GM21619 (cell line): Measurements from ENCODE around the gene KLHL1.

Experiments used
- ATAC-seq: cut with Tn5 transposase; IDR thresholded peaks from one replicate; pipeline ENCODE4 v1.9.1; 2021; ENCODE audit not compliant: unreplicated experiment

KLHL1 gene

DNA sequence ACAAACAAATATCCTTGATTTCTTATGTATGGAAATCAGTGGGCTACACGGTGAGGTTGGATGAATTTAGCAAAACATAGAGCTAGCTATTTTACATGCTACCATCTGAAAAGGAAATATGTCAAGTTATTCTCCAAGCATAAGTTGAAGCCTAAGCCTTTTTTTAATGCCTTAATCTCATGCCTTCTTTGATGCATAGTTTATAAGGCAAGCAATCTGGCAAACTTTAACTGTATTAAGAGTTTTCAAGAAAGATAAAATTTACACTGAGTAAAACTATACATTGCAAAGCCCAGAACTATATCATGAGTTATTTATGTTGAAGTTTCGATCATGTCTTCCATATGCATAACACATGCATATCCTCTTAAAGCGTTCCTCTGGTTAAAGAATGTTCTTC lies 85.6 kb downstream of the KLHL1 start:
- ATAC-seq: no peak

- ATAC-seq: no peak
Observed at GRCh38 chr13:70016116-70016515, 92.1 kb downstream of the KLHL1 start.

DNA sequence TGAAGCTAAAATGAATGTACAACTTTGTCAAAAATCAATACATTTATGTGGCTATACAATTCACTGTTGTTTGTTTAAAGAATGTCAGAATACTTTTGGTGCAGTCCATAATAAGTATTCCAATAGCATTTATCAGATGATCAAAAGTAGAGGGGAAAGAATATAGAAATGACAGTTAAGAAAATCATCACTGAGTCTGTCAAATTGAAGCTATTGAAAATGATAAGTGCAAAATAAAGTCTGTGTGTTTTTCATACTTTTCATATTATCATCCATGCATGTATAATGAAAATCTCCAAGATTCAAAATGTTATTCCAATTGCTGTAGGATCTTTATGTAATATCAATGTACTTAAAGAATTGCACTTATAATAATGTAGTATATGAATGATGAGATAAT lies 93.9 kb downstream of the KLHL1 start:
- no peak for ATAC-seq

- no peak for ATAC-seq
Observed at GRCh38 chr13:69999875-70000274, 108.4 kb downstream of the KLHL1 start.

GRCh38 chr13:69997061-69997460 lies 111.2 kb downstream of the KLHL1 start:
- ATAC-seq: no peak

- peak; percentile 51 for ATAC-seq
Observed at GRCh38 chr13:69980799-69981198, 127.5 kb downstream of the KLHL1 start.

DNA sequence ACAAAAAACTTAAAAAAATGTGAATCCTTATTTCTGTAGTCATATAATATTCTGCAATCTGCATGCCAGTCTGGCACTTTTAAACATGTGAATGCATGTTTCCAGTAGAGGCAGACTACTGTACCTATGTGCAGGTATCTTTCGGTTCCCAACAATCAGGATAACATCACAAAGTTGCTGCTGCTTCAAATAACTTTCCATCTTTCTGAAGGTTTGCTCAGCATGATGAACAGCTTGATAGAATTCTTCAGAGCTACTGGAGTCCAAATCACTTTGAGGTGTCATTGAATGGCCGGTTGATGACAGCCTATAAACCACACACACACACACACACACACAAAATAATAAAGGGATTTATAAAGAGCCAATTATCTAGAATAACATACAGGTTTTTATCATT lies 132.8 kb downstream of the KLHL1 start:
- ATAC-seq: no peak

DNA sequence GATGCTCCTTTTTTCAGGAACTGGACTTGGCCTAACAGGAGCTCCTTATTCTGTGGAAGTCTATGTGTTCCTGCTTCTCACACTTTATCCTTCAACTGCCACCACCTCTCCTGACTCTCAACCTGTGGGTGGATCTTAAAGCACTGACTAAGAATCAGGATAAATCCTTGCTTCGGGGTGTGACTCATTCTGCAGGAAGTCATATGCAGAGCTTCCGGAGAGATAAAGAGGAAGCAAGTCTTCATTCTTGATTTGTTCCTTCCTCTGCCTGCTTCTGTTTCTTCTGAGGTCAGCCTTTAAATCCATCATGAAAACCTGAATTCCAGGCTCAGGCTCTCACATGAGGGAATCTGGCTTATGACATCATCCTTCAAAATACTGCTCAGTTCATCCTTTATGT lies 137.7 kb downstream of the KLHL1 start:
- no peak for ATAC-seq

- no peak for ATAC-seq
Observed at GRCh38 chr13:69959046-69959445, 149.2 kb downstream of the KLHL1 start.

DNA sequence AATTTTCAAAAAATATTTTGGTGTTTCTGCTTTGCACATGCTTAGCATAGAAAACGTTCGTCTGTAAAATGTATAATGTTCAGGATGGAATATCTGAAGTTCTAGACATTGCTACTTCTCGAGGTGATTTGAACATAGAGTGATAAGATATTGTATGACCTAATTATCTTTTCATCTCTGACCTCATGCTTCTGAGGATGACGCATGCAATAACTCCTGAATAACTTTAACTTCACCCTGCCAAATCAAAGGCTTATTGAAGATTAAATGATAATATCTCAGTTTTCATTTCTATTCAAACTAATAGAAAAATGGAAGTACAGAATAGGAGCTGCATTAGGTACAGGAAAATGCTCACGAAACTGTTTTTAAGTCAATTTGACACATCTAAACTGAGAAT lies 151.4 kb downstream of the KLHL1 start:
- ATAC-seq: no peak

DNA sequence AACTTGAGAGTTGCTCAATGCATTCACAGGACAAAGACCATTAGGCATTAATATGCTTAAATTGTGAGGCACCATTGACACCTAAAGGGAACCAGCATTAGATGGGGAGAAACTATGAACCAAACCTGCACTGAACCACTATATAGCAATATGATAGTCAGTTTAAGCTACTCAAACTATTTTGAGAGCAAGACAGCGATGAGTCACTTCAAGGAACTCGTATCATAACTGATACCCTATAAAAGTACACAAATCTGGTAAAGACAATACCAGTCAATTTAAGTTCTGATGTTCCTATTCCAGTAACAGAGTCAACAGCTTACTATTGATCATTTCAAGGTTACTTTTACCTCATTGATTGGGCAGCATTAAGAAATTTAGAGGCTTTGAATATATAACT lies 151.9 kb downstream of the KLHL1 start:
- no peak for ATAC-seq

DNA sequence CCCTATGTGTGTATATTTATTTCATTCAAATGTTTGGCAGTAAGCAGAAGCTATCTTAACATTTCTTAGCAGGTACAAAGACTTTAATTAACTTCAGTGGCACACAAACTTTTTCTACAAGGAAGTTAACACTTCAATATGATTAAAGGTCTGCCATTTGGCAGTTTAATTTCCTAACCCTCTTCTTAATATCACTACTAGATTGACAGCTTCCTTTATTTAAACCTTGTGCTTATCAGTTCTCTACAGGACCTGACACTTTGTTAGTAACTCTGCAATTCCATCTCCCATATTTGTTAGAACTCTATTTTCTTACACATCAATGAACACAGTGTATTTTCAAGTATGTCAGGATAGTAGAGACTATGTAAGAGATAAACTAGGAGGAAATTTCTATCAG lies 153.0 kb downstream of the KLHL1 start:
- no peak for ATAC-seq

DNA sequence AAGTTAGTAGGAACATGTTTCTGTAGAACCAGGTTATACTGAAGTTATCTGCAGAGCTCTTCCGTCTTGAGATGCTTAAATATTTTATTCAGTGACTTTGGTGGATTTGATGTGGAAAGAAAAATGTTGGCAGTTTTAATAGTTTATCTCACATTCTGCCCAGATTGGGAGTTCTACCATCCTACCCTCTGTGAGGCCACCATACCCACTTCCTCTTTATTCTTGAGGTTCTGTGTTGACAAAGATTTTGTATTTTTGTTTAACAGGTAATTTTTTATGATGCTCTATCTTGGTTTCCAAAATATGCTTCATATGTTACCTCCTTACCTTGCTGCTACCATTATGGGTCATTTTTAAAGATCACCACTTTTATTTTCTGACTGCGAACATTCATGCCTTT lies 156.8 kb downstream of the KLHL1 start:
- no peak for ATAC-seq

DNA sequence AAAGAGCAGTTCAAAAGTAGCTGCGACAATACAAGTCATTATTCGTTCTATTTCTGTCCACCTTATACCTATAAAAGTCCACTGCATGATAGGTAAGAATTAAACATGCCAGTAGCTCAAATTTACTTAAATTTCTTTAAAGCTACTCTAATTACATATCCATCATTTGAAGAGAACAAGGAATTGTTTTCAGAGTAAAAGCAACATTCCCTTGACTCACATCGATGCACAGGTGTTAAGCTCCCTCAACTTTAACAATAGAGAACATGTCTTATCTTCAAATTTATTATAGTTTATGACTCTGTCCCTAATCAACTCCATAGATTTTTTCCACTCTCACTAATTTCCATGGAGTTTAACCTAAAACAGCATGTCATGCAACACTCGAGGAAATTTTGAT lies 158.1 kb downstream of the KLHL1 start:
- ATAC-seq: no peak

- peak; percentile 98 for ATAC-seq
Observed at GRCh38 chr13:69948016-69948415, 160.2 kb downstream of the KLHL1 start.

DNA sequence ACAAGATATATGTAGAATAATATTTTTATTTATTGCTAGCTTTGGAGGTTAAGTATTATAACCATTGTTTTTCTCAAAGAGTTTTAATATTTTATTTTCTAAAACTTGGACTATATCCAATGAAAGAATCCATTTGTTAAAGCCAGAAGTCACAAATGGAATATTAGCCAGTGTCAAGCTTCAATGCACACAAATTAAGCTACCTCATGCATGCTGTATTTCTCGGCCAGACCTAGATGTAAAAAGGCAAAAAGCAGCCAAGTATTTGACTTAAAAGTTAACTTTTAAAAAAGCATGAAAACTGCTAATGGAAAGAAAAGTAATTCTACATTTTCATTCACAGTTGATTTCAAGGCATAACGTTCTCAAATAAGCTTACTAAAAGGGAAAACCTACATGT lies 160.7 kb downstream of the KLHL1 start:
- peak; percentile 32 for ATAC-seq

GRCh38 chr13:69946511-69946910 lies 161.7 kb downstream of the KLHL1 start:
- no peak for ATAC-seq

DNA sequence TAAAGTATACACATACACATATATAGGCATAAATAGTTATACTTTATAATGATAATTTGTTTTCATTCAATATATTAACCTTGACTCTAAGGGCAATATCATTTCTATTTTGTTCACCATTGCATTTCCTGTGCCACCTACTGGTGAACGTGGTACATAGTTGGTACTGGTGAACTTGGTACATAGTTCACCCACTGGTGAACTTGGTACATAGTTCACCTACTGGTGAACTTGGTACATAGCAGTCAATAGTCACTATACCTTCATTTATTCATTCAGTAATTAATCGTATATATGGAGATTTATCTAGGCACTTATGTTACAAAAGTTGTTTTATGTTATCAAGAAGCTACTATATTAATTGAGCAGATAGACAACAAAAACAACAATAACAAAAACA lies 173.2 kb downstream of the KLHL1 start:
- ATAC-seq: no peak

DNA sequence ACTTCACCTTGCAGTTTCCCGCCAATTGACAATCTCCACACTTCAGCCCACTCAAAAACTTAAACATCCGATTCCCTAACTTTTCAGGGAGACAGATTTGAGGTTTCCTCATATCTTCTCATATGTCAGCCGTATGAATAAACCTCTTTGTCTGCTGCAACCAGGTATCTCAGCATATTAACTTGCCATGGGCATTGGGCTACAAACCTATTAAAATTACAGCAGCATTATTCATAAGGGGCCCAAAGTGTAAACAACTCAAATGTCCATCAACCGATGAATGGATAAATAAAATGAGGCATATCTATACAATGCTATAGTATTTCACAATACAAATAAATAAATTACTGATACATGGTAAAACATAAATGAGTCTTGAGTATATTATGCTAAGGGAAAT lies 180.0 kb downstream of the KLHL1 start:
- ATAC-seq: no peak

GRCh38 chr13:69921156-69921555 lies 187.1 kb downstream of the KLHL1 start:
- ATAC-seq: no peak

DNA sequence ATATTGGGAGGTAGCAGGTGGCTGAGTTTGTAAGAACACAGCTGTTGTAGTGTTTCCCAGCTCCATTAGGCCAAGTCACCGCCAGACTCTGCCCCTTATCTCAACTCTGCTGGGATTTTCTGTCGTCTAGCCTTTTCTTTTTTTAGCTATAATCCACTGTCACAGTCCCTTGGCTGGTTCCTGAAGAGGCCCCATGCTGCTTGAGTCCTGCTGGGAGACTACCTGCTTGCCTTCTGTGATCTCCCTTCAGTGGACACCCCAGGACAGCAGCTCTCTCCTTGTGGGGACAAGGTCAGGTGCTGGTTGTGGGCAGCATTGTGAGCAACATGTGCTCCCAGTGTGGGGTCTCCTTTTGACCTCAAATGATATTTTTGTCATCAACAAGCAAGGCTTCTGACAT lies 195.6 kb downstream of the KLHL1 start:
- no peak for ATAC-seq

DNA sequence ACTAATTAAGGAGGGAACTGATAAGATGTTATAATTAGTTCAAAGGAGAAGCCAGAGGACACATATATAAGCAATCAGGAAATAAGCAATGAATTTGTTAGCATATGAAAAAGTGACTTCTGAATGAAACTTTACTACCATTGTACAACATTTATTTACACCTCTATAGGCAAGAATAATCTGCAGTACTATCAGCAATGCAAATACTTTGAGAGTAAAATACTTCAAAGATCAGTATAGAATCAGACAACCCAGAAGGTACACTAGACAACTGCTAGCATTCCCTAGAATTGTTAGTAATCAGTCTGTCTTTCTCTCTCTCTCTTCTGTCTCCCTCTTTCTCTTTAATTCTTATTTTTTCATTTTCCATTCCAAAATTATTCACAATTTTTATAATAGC lies 197.5 kb downstream of the KLHL1 start:
- no peak for ATAC-seq

GRCh38 chr13:69904784-69905183 lies 203.5 kb downstream of the KLHL1 start:
- ATAC-seq: no peak

DNA sequence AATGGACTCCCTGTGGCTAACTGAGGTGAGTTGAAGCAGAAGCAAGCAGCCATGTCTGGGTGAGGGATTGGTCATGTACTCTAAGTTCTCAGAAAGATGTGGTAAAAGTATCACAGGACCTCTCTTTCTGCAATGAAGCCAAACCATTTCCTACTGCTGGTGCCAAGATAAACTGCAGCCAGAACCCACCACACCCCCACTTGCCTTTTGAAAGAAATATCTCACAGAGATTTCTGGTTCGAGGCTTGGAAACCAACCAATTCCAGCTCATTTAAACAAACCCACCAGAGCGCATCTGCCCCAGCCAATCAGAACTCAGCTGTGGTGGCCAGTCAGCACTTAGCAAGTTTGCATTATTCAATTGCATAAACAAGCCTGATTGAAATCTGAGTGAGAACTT lies 205.2 kb downstream of the KLHL1 start:
- no peak for ATAC-seq
